GM10248 (cell line): ENCODE results near the gene ESR1.

Experiments used
- CTCF ChIA-PET: fragments of 300-600 bp; sonication (Branson Sonifier 250); formaldehyde crosslinking; extraction: SDS; loops from one replicate; lab custom pipeline; 2021; ENCODE audit warnings: antibody characterized with exemption; lab: Yijun Ruan, JAX
- POLR2A ChIA-PET: fragments of 350-650 bp; sonication (Branson Sonifier 250); formaldehyde crosslinking; extraction: SDS; loops from one replicate; lab custom pipeline; 2020; ENCODE audit warnings: antibody characterized with exemption; lab: Yijun Ruan, JAX
- DNase-seq: peaks from one replicate; pipeline ENCODE4 v3.0.0; 2012; ENCODE audit errors: extremely low spot score
- TF ChIP-seq, protein P1 (sequence below): IDR thresholded peaks from 2 replicates; pipeline ENCODE4 v1.5.1; 2012; ENCODE audit warnings: mild to moderate bottlenecking, low read depth; ENCODE audit errors: extremely low read depth, missing control alignments, control extremely low read depth

Gene ESR1

DNA sequence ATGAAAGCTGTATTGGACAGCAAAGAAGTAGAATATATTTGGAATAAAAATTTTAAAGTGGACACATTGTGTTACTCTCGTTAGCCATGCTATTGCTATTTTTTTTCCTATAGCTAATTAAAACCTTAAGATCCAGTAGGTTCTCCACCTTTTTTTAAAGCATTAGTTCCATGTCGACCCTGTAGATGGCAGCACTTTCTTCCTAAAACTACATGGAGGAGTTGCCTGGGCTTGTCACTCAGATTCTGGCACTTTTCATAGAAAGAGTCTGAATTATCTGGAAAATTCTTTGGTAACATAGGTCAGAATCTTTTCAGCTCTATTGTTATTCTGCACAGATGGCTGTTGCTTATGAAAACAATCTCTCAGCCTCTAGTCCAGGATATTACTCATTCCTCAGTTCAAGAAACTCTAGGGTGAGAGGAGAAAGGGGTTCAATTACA is 42.0 kb upstream of the ESR1 start:
- TF ChIP-seq, protein P1, sequence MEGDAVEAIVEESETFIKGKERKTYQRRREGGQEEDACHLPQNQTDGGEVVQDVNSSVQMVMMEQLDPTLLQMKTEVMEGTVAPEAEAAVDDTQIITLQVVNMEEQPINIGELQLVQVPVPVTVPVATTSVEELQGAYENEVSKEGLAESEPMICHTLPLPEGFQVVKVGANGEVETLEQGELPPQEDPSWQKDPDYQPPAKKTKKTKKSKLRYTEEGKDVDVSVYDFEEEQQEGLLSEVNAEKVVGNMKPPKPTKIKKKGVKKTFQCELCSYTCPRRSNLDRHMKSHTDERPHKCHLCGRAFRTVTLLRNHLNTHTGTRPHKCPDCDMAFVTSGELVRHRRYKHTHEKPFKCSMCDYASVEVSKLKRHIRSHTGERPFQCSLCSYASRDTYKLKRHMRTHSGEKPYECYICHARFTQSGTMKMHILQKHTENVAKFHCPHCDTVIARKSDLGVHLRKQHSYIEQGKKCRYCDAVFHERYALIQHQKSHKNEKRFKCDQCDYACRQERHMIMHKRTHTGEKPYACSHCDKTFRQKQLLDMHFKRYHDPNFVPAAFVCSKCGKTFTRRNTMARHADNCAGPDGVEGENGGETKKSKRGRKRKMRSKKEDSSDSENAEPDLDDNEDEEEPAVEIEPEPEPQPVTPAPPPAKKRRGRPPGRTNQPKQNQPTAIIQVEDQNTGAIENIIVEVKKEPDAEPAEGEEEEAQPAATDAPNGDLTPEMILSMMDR: peak; percentile 56
- ChIA-PET POLR2A (no interaction called here), CTCF (interaction anchor here (0.7 to 2.2 kb wide), 29 partner anchors 8 to 597 kb away, joined by 3 to 12 read pairs (median 3); no protein-coding TSS in a partner anchor)
- peak; percentile 62 for DNase-seq

DNA sequence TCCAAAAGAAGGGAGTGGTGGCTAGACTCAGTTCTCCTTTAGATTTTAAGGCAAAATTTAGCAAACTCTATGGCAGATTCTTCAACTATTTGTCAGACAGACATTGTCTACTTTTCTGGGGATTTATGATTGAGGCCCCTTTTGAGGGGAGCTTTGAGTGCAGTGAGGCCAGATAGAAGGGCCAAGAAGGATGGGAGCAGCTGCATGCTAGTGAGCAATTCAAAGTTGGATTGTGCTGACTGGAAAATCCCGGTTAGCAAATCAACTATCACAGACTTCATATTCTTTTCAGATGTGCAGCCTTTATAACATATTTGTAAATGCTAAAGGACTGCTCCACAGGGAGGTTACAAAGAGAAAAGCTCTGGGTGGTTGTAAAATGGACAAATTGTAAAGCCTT is 35.0 kb upstream of the ESR1 start:
- ChIA-PET POLR2A (no interaction called here), CTCF (no interaction called here)
- no peak for DNase-seq
- TF ChIP-seq, protein P1: no peak

DNA sequence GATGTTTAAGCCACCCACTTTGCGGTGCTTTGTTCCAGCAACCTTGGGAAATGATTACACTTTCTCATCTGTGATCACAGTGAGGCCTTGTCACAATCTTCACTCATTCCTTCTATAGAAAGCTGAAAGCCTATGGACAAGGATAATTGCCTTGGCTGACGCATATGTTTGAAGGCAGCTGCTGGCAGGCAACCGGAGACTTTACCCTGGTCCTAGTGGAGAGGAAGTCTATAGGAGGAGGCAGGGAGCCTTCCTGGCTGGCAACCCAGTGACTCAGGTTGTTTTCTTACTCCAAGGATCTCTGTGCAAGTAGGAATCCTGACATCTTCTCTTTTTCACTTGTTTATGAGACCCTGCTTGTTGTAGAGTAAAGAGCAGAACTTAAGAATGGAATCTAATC is 34.1 kb upstream of the ESR1 start:
- CTCF ChIA-PET: interaction anchor here (1.2 to 1.6 kb wide), 2 partner anchors 8 to 13 kb away, joined by 3 to 6 read pairs; no protein-coding TSS in a partner anchor
- TF ChIP-seq, protein P1: no peak
- no peak for DNase-seq
- POLR2A ChIA-PET: no interaction called here

DNA sequence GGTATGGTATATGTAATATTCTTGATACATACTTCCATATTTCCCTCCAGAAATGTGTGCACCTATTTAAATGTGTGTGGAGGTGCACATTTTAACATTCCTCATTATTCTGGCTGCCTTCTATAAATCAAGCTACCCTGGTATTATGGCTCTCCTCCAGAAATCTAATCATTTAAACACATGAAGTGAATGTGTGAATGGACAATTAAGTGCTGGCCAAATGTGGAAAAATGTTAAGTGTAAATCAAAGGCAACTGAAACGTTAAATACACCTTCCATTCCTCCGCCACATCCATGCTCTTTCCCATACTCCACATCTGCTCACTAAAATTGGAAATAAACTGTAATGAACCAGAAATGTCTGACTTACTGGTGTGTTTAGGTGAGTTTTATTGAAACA is 24.9 kb upstream of the ESR1 start:
- CTCF ChIA-PET: no interaction called here
- POLR2A ChIA-PET: no interaction called here
- TF ChIP-seq, protein P1: no peak
- DNase-seq: no peak

DNA sequence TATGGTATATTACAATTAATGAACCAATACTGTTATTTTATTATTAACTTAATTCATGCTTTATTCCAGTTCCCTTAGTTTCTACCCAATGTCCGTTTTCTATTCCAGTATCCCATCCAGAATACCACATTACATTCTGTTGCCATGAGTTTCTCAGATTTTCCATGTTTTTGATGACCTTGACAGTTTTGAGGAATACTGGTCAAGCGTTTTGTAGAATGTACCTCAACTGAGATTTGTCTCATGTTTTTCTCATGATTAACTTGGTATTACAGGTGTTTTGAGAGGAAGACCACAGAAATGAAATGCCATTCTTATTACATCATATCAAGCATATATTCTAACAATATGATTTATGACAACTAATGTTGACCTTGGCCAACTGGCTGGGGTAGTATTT is 23.8 kb upstream of the ESR1 start:
- POLR2A ChIA-PET: no interaction called here
- CTCF ChIA-PET: no interaction called here

DNA sequence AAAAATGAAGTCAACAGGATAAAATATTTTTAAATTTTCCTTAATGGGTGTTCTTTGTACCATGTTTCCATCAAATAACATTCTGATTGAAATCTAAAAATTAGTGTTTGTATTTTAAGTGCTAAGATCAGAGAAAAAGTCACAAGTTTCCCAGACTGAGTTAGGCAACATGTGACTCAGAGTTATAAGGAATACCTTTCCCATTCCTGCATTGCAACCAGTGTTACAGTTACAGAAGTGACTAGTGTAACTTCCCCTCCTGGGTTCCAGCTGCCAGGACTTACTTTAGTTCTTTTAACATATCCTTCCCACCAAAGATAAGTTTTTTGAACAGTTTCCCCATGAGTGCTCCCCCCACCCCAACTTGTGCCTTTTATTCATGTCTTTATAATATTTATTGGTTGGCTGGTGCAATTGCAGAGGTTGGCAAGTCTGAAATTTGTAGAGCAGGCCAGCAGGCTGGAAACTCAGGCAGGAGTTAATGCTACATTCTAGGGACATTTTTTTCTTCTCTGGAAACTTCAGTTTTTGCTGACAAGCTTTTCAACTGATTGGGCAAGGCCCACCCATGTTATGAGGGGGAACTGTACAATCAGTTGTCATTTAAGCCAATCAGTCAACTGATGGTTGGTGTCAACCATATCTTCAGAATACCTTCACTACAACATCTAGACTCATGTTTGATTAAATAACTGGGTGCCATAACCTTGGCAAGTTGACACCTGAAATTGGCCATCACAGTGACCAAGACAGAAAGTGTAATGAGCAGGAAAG is 22.9 kb upstream of the ESR1 start:
- POLR2A ChIA-PET: no interaction called here
- no peak for DNase-seq
- TF ChIP-seq, protein P1: no peak
- CTCF ChIA-PET: interaction anchor here (0.7 kb wide), 1 partner anchor 10 kb away, joined by 3 read pairs; no protein-coding TSS in a partner anchor

More for the DNA sequence above, 23.8 kb upstream of the ESR1 start:
- DNase-seq: no peak
- TF ChIP-seq, protein P1: no peak
